Stimulated activated CD4-positive, alpha-beta T cell treated with anti-CD3 and anti-CD28 coated beads, Interleukin-2, amount 100 ng/mL, for 4 hours (primary cell): ENCODE measurements around the gene CHEK2.
"Not testable (repeated sequence)": the region's sequence is repeated elsewhere in the genome, so short reads cannot be mapped to it uniquely, and the experiment has no call there.

Experiments
- DNase-seq: peaks from one replicate; pipeline ENCODE4 v3.0.0-alpha.2; 2020; ENCODE audit warnings: low read depth

Gene CHEK2

GRCh38 chr22:28741785-28742561, at the start of gene CHEK2, which contains the start of gene HSCB:
TSS of gene CHEK2 (minus strand) at chr22:28741820. CDS start at chr22:28734721, 7,099 bp downstream.
TSS of gene HSCB (plus strand) at chr22:28742039. CDS start at chr22:28742096, 57 bp downstream.
- DNase-seq = peak; percentile 97

- DNase-seq = no peak
These were observed 49.5 kb upstream of the CHEK2 start for GRCh38 chr22:28791124-28791523.

- DNase-seq = no peak
These were observed 47.0 kb upstream of the CHEK2 start for GRCh38 chr22:28788601-28789000.

GRCh38 chr22:28783786-28784671, 42.4 kb upstream of the CHEK2 start:
- no peak for DNase-seq

- no peak for DNase-seq
These were observed 38.7 kb upstream of the CHEK2 start for GRCh38 chr22:28780296-28780695.

GRCh38 chr22:28779833-28780232, 38.2 kb upstream of the CHEK2 start:
- DNase-seq = no peak

- no peak for DNase-seq
These were observed 32.8 kb upstream of the CHEK2 start for GRCh38 chr22:28774378-28774777.

- no peak for DNase-seq
These were observed 31.8 kb upstream of the CHEK2 start for GRCh38 chr22:28773461-28773867.

- peak; percentile 90 for DNase-seq
These were observed 31.2 kb upstream of the CHEK2 start, which contains the start of gene CCDC117 for GRCh38 chr22:28772633-28773460. TSS of gene CCDC117 (plus strand) at chr22:28772695. CDS start at chr22:28772850, 155 bp downstream.

GRCh38 chr22:28771195-28771791, 29.7 kb upstream of the CHEK2 start:
- no peak for DNase-seq

- no peak for DNase-seq
These were observed 27.9 kb upstream of the CHEK2 start for GRCh38 chr22:28769394-28770085.

- no peak for DNase-seq
These were observed 27.2 kb upstream of the CHEK2 start for GRCh38 chr22:28768701-28769393.

- DNase-seq = no peak
These were observed 25.0 kb upstream of the CHEK2 start for GRCh38 chr22:28766628-28767027.

GRCh38 chr22:28762000-28762399, 20.4 kb upstream of the CHEK2 start:
- DNase-seq = not testable (repeated sequence)

GRCh38 chr22:28761449-28761755, 19.8 kb upstream of the CHEK2 start:
- DNase-seq = no peak

- no peak for DNase-seq
These were observed 18.4 kb upstream of the CHEK2 start for GRCh38 chr22:28759861-28760560.

GRCh38 chr22:28754512-28754911, 12.9 kb upstream of the CHEK2 start:
- DNase-seq = not testable (repeated sequence)

- no peak for DNase-seq
These were observed 8.9 kb upstream of the CHEK2 start for GRCh38 chr22:28750471-28750881.

- DNase-seq = no peak
These were observed 2.2 kb upstream of the CHEK2 start for GRCh38 chr22:28743852-28744251.

GRCh38 chr22:28742562-28742962, 942 bp upstream of the CHEK2 start:
- peak; percentile 77 for DNase-seq
